B cell (primary cell): ENCODE measurements around the gene RBM42. TPM values are rescaled to one million over a fixed set of nuclear protein-coding genes. Genes with fewer than 3 reads are reported as not detected.

Experiments used
- ATAC-seq: fragments of 200-7000 bp; cut with Tn5 transposase; one replicate; pipeline ENCODE4 v1.10.0; 2021; ENCODE audit warnings: low read depth, mild to moderate bottlenecking, moderate number of reproducible peaks, moderate library complexity
- CTCF ChIA-PET: fragments of 350-600 bp; sonication (Branson Sonifier 250); formaldehyde crosslinking; loops from one replicate; lab custom pipeline; 2021; ENCODE audit warnings: antibody characterized with exemption, inconsistent platforms; lab: Charles Lee
- POLR2A ChIA-PET: fragments of 350-600 bp; sonication (Branson Sonifier 250); formaldehyde crosslinking; loops from one replicate; lab custom pipeline; 2021; ENCODE audit warnings: antibody characterized with exemption; lab: Charles Lee
- DNase-seq: peaks from one replicate; pipeline ENCODE4 v3.0.0; 2013
- H2AFZ ChIP-seq: 2 replicates; pipeline ENCODE4 v1.6.1; 2012; ENCODE audit warnings: mild to moderate bottlenecking, low read depth, low read length; ENCODE audit not compliant: insufficient read depth, poor library complexity, severe bottlenecking
- H3K27ac ChIP-seq, 2 donors: 1 replicate in 1 of 2; 2 replicates in 1 of 2; pipeline ENCODE4 v1.5.1; 2012 to 2013; ENCODE audit warnings: low read length in 2 of 2, mild to moderate bottlenecking in 2 of 2, moderate library complexity in 1 of 2
- H3K27me3 ChIP-seq, 4 experiments: fragments of 200-600 bp in 1 of 4; sonication (generic) in 1 of 4; replicated peaks in 1 of 4; 1 replicate in 2 of 4; 2 replicates in 2 of 4; pipeline versions ENCODE4 v1.6.1 to v1.7.0; 2013 to 2016; ENCODE audit warnings: low read length in 3 of 4, mild to moderate bottlenecking in 2 of 4, mixed read lengths in 1 of 4, moderate library complexity in 1 of 4; ENCODE audit not compliant: insufficient read depth in 4 of 4, control insufficient read depth in 3 of 4; ENCODE audit errors: control extremely low read depth in 1 of 4
- H3K36me3 ChIP-seq, 2 experiments: replicated peaks in 1 of 2; 1 replicate in 1 of 2; 2 replicates in 1 of 2; pipeline versions ENCODE4 v1.6.1 to v1.7.1; 2013; ENCODE audit warnings: low read length in 1 of 2; ENCODE audit not compliant: insufficient read depth in 2 of 2, control insufficient read depth in 1 of 2; ENCODE audit errors: control extremely low read depth in 1 of 2, extremely low read depth in 1 of 2
- H3K4me1 ChIP-seq, 2 donors: fragments of 200-600 bp in 1 of 2; sonication (generic) in 1 of 2; 1 replicate in 1 of 2; 2 replicates in 1 of 2; pipeline versions ENCODE4 v1.5.1 to v1.6.1; 2013 to 2017; ENCODE audit warnings: low read length in 2 of 2; ENCODE audit not compliant: control insufficient read depth in 2 of 2, insufficient read depth in 2 of 2
- H3K4me2 ChIP-seq: replicated peaks from 2 replicates; pipeline ENCODE3; 2012; ENCODE audit warnings: mild to moderate bottlenecking, low read depth, low read length; ENCODE audit not compliant: poor library complexity, severe bottlenecking
- H3K4me3 ChIP-seq, 5 experiments: fragments of 200-600 bp in 1 of 5; sonication (generic) in 1 of 5; 1 replicate in 3 of 5; 2 replicates in 2 of 5; pipeline versions ENCODE4 v1.5.1 to v1.7.0; 2011 to 2016; ENCODE audit warnings: low read length in 4 of 5, mild to moderate bottlenecking in 4 of 5, low read depth in 2 of 5, control low read depth in 1 of 5, moderate library complexity in 1 of 5; ENCODE audit not compliant: insufficient read depth in 1 of 5; ENCODE audit errors: control extremely low read depth in 1 of 5, extremely low read depth in 1 of 5
- H3K79me2 ChIP-seq: fragments of 200-600 bp; sonication (generic); one replicate; pipeline ENCODE4 v1.6.0; 2016; ENCODE audit warnings: low read length; ENCODE audit not compliant: control insufficient read depth, insufficient read depth
- H3K9ac ChIP-seq: fragments of 200-600 bp; sonication (generic); 2 replicates; pipeline ENCODE4 v1.6.1; 2017; ENCODE audit warnings: mild to moderate bottlenecking, low read length, moderate library complexity
- H3K9me3 ChIP-seq, 3 donors: one replicate each; pipeline versions ENCODE4 v1.6.1 to v1.7.1; 2013; ENCODE audit warnings: low read length in 2 of 3; ENCODE audit not compliant: control insufficient read depth in 2 of 3, insufficient read depth in 1 of 3; ENCODE audit errors: control extremely low read depth in 1 of 3
- H4K20me1 ChIP-seq: 2 replicates; pipeline ENCODE4 v1.6.0; 2012; ENCODE audit warnings: mild to moderate bottlenecking, low read length; ENCODE audit not compliant: insufficient read depth, control insufficient read depth, poor library complexity, severe bottlenecking
- H3K27ac Mint-ChIP-seq: one replicate; pipeline ENCODE4 v1.8.0; 2021; ENCODE audit warnings: mixed read lengths
- H3K27me3 Mint-ChIP-seq: one replicate; pipeline ENCODE4 v1.8.0; 2021; ENCODE audit warnings: mixed read lengths
- H3K4me1 Mint-ChIP-seq: one replicate; pipeline ENCODE4 v1.8.0; 2021; ENCODE audit warnings: mixed read lengths
- H3K4me3 Mint-ChIP-seq: one replicate; pipeline ENCODE4 v1.8.0; 2021; ENCODE audit warnings: mixed read lengths
- H3K9me3 Mint-ChIP-seq: one replicate; pipeline ENCODE4 v1.8.0; 2022; ENCODE audit warnings: mixed read lengths; ENCODE audit not compliant: insufficient read depth
- EZH2 ChIP-seq: IDR thresholded peaks from 2 replicates; pipeline ENCODE4 v1.6.1; 2012; ENCODE audit warnings: borderline replicate concordance, low read depth, mild to moderate bottlenecking, moderate library complexity, low read length; ENCODE audit not compliant: insufficient read depth, poor library complexity, severe bottlenecking
- WGBS: methylation state at CpG from one replicate; pipeline ENCODE4 v1.1.5; 2013; ENCODE audit warnings: missing lambda C conversion rate; ENCODE audit not compliant: insufficient coverage; 5-methylcytosine and 5-hydroxymethylcytosine counted together
- intact Hi-C: fragments of 100-400 bp; cut with micrococcal nuclease; formaldehyde crosslinking; loops from one replicate; pipeline ENCODE4 v1.10.0; 2022
- polyA plus RNA-seq: library from polyadenylated mRNA; depleted of rRNA; stranded (reverse); fragments of >200 nt; gene quantifications from 2 replicates; pipeline ENCODE4 v1.2.3, GENCODE V29; 2012
- total RNA-seq, 2 donors: library from RNA; stranded (reverse); fragments of 120-200 nt in 1 of 2; gene quantifications; 1 replicate in 1 of 2; 2 replicates in 1 of 2; pipeline versions ENCODE4 v1.2.3 to v1.2.4, GENCODE V29; 2013 to 2022
- TF ChIP-seq, protein P1 (sequence below): fragments of 200-600 bp; IDR thresholded peaks from one replicate; pipeline ENCODE4 v1.8.0; 2022; ENCODE audit warnings: antibody characterized with exemption, mild to moderate bottlenecking

Gene RBM42
- total and polyA plus RNA-seq, 2 donors (not counting 1 experiment from before 2014, with no cell fraction given) = 42.1 to 52.0 TPM

DNA sequence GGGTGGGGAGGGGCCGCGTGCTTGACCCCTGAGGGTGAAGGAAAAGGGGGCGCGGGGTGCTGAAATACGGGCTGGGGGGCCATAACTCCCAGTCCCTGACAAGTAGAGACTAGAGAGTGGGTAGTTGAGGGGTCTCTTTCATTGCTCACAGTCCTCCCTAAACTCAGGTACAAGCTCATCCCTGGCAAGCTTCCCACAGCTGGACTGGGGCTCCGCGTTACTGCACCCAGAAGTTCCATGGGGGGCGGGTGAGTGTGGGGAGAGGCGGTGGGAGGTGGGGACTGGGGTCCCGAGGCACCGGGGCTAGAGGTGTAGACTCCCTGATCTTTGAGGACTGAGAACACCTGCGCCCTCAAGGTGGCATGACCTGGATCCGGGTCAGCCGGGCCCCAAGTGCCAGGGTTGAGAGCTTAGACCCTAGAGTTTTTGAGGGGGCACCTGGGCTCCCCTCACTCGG lies 14.0 kb downstream of the RBM42 start:
- Mint-ChIP-seq H3K27me3 (no peaks in the 10 kb centered on the region), H3K27ac (peak overlapping the region; percentile 83), H3K9me3 (no peaks in the 10 kb centered on the region), H3K4me1 (peaks cover 32% of the 10 kb centered on the region), H3K4me3 (peak overlapping the region; percentile 94)
- H3K4me1 ChIP-seq = peaks cover 17 to 43% of the 10 kb centered on the region in 2 donors
- 53% methylated on average over 14 of the region's 15 CpGs for WGBS
- no peaks in the 10 kb centered on the region for H3K27me3 ChIP-seq
- peaks cover 0 to 5% (median 0%) of the 10 kb centered on the region in 3 donors for H3K9me3 ChIP-seq
- POLR2A ChIA-PET = interaction anchor here (0.6 to 0.7 kb wide), 6 partner anchors 61 to 502 kb away, joined by 3 to 12 read pairs (median 6); partner anchors contain the start of gene U2AF1L4
- peaks cover 5% of the 10 kb centered on the region for H3K79me2 ChIP-seq
- H2AFZ ChIP-seq = peak overlapping the region; percentile 97
- H4K20me1 ChIP-seq = no peaks in the 10 kb centered on the region
- H3K27ac ChIP-seq = peak overlapping the region in 1 of 2 donors; percentile 55
- H3K4me3 ChIP-seq = peak overlapping the region; percentile 53 to 91 (median 79)
- CTCF ChIA-PET = no interaction called here
- DNase-seq (no peak), ATAC-seq (no peak)
- TF ChIP-seq EZH2 = no peak
- TF ChIP-seq, protein P1, sequence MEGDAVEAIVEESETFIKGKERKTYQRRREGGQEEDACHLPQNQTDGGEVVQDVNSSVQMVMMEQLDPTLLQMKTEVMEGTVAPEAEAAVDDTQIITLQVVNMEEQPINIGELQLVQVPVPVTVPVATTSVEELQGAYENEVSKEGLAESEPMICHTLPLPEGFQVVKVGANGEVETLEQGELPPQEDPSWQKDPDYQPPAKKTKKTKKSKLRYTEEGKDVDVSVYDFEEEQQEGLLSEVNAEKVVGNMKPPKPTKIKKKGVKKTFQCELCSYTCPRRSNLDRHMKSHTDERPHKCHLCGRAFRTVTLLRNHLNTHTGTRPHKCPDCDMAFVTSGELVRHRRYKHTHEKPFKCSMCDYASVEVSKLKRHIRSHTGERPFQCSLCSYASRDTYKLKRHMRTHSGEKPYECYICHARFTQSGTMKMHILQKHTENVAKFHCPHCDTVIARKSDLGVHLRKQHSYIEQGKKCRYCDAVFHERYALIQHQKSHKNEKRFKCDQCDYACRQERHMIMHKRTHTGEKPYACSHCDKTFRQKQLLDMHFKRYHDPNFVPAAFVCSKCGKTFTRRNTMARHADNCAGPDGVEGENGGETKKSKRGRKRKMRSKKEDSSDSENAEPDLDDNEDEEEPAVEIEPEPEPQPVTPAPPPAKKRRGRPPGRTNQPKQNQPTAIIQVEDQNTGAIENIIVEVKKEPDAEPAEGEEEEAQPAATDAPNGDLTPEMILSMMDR = no peak
- peak overlapping the region; percentile 85 for H3K9ac ChIP-seq
- peaks cover 0 to 5% of the 10 kb centered on the region in 2 experiments for H3K36me3 ChIP-seq
- intact Hi-C loops = loop anchor here (1.0 to 10.0 kb wide), 3 partner anchors 98 to 1952 kb away; partner anchors contain the start of genes OVOL3, POLR2I, TBCB and TMEM147
- peak overlapping the region; percentile 100 for H3K4me2 ChIP-seq
